ENCODE data around the gene ADM5.
A peak's percentile ranks its signal among the peaks of the same experiment; 100 is the strongest.

- TF ChIP-seq YBX1 (IDR thresholded peaks at IDR 0.05) (no peak), USF2 (IDR thresholded peaks at IDR 0.05; ENCODE audit: borderline replicate concordance, low read depth, low read length) (no peak), PRDM15 (CRISPR knock-in tag; IDR thresholded peaks at IDR 0.05) (no peak), SUZ12 (IDR thresholded peaks at IDR 0.05; ENCODE audit: unreplicated experiment) (no peak), ASH2L (IDR thresholded peaks at IDR 0.05; ENCODE audit: borderline replicate concordance, low read depth) (no peak), BRCA1 (IDR thresholded peaks at IDR 0.05; ENCODE audit: low read depth, low read length) (no peak), CTCF (IDR thresholded peaks at IDR 0.05 in 2 of 3, conservative IDR thresholded peaks at IDR 0.05 in 1 of 3; ENCODE audit: control insufficient read depth in 2 of 3, extremely low read depth in 1 of 3, insufficient read depth in 1 of 3, low read depth in 3 of 3, low read length in 3 of 3) (peak; percentile 99 to 100 (median 100); a peak in 5 of 6 replicates), SIN3A (IDR thresholded peaks at IDR 0.05; ENCODE audit: low read depth, low read length) (no peak), SIX5 (IDR thresholded peaks at IDR 0.05; ENCODE audit: low read depth, low read length, severe bottlenecking) (no peak)
These were observed 8.7 kb upstream of the ADM5 start for GRCh38 chr19:49680421-49681351.
